Measurements from ENCODE around the gene L2HGDH. TPM values are rescaled to one million over a fixed set of nuclear protein-coding genes. Genes with fewer than 3 reads are reported as not detected.

L2HGDH gene
- total RNA-seq, 2 donors from 2014 or later, result 3.4 to 4.9 TPM

GRCh38 chr14:50342221-50343078 lies 30.4 kb upstream of the L2HGDH start:
- intact Hi-C loops (cut with DNase I), result no loop called here
- Histone ChIP-seq H3K4me1 (peaks cover 6% of the 10 kb centered on the region), H3K4me3 (no peak overlapping the region), H3K27me3 (no peaks in the 10 kb centered on the region), H3K36me3 (replicated peaks in 1 of 2; ENCODE audit: insufficient read depth in 1 of 2, low read depth in 2 of 2) (no peaks in the 10 kb centered on the region), H3K9me3 (no peaks in the 10 kb centered on the region), H3K27ac (no peak overlapping the region)
- DNase-seq (peak; percentile 37 to 53 (median 50)), ATAC-seq (peak; percentile 58)
- 16 to 25% methylated on average over 8 of the region's 8 CpGs for WGBS, 2 donors
- no peak for TF ChIP-seq POLR2A (IDR thresholded peaks at IDR 0.05)
- TF ChIP-seq CTCF (IDR thresholded peaks at IDR 0.05), result peak in 4 of 7 experiments; percentile 28 to 37 (median 34)

- TF ChIP-seq CTCF (IDR thresholded peaks at IDR 0.05) (no peak), POLR2A (IDR thresholded peaks at IDR 0.05) (no peak)
- intact Hi-C loops (cut with DNase I), result no loop called here
- Histone ChIP-seq H3K9me3 (no peaks in the 10 kb centered on the region), H3K27ac (no peak overlapping the region), H3K36me3 (replicated peaks in 1 of 2; ENCODE audit: insufficient read depth in 1 of 2, low read depth in 2 of 2) (no peaks in the 10 kb centered on the region), H3K4me1 (peaks cover 10% of the 10 kb centered on the region), H3K27me3 (no peaks in the 10 kb centered on the region), H3K4me3 (no peak overlapping the region)
- 86 to 90% methylated on average over 8 to 9 of the region's 9 CpGs for whole genome bisulfite sequencing, 2 donors
- DNase-seq (no peak), ATAC-seq (no peak)
These were observed 28.9 kb upstream of the L2HGDH start for GRCh38 chr14:50340963-50341362.

- H3K9me3 ChIP-seq, result no peaks in the 10 kb centered on the region
- no peak overlapping the region for H3K4me3 ChIP-seq
- intact Hi-C loops (cut with DNase I), result no loop called here
- DNase-seq, result no peak
- ATAC-seq, result no peak
- H3K36me3 ChIP-seq (replicated peaks in 1 of 2; ENCODE audit: insufficient read depth in 1 of 2, low read depth in 2 of 2), result no peaks in the 10 kb centered on the region
- 81 to 83% methylated on average over 5 of the region's 5 CpGs for WGBS, 2 donors
- peaks cover 19% of the 10 kb centered on the region for H3K4me1 ChIP-seq
- H3K27ac ChIP-seq, result no peak overlapping the region
- TF ChIP-seq POLR2A (IDR thresholded peaks at IDR 0.05), result no peak
- TF ChIP-seq CTCF (IDR thresholded peaks at IDR 0.05), result no peak
- H3K27me3 ChIP-seq, result no peaks in the 10 kb centered on the region
These were observed 28.0 kb upstream of the L2HGDH start for GRCh38 chr14:50340045-50340444.

GRCh38 chr14:50339178-50339804 lies 27.3 kb upstream of the L2HGDH start:
- 27 to 38% methylated on average over 3 of the region's 3 CpGs for WGBS, 2 donors
- no peak for DNase-seq
- Histone ChIP-seq H3K4me1 (peaks cover 25% of the 10 kb centered on the region), H3K27me3 (no peaks in the 10 kb centered on the region), H3K9me3 (no peaks in the 10 kb centered on the region), H3K4me3 (no peak overlapping the region), H3K36me3 (replicated peaks in 1 of 2; ENCODE audit: insufficient read depth in 1 of 2, low read depth in 2 of 2) (no peaks in the 10 kb centered on the region), H3K27ac (no peak overlapping the region)
- intact Hi-C loops (cut with DNase I), result no loop called here
- no peak for ATAC-seq
- no peak for TF ChIP-seq POLR2A (IDR thresholded peaks at IDR 0.05)
- TF ChIP-seq CTCF (IDR thresholded peaks at IDR 0.05), result no peak
